Psoas muscle (tissue), 8 donors: Measurements from ENCODE around the gene AOAH. TPM values are rescaled to one million over a fixed set of nuclear protein-coding genes. Genes with fewer than 3 reads are reported as not detected.

Experiments used
- ATAC-seq, 4 donors: fragments of 200-7000 bp; cut with Tn5 transposase; one replicate each; pipeline ENCODE4 v1.9.1; 2020; ENCODE audit warnings: moderate library complexity in 3 of 4, mild to moderate bottlenecking in 2 of 4
- DNase-seq, 2 donors: peaks; one replicate each; pipeline ENCODE4 v3.0.0-alpha.2; 2020
- H3K27ac ChIP-seq: fragments of 200-600 bp; one replicate; pipeline ENCODE4 v1.8.0; 2022
- H3K27me3 ChIP-seq, 3 donors: fragments of 200-600 bp in 1 of 3; one replicate each; pipeline versions ENCODE4 v1.6.1 to v1.8.0; 2013 to 2022; ENCODE audit warnings: low read length in 2 of 3, mild to moderate bottlenecking in 2 of 3, moderate library complexity in 1 of 3; ENCODE audit not compliant: insufficient read depth in 3 of 3
- H3K36me3 ChIP-seq, 2 donors: fragments of 200-600 bp in 1 of 2; one replicate each; pipeline versions ENCODE4 v1.6.1 to v1.8.0; 2013 to 2022; ENCODE audit warnings: low read depth in 1 of 2, mild to moderate bottlenecking in 1 of 2, moderate library complexity in 1 of 2; ENCODE audit not compliant: insufficient read depth in 1 of 2
- H3K4me1 ChIP-seq: fragments of 200-600 bp; one replicate; pipeline ENCODE4 v1.8.0; 2022
- H3K4me3 ChIP-seq: fragments of 200-600 bp; one replicate; pipeline ENCODE4 v1.8.0; 2022; ENCODE audit warnings: mild to moderate bottlenecking
- H3K9me3 ChIP-seq: fragments of 200-600 bp; one replicate; pipeline ENCODE4 v1.8.0; 2022
- CTCF ChIP-seq: fragments of 200-600 bp; IDR thresholded peaks from one replicate; pipeline ENCODE4 v1.8.0; 2022; ENCODE audit warnings: antibody characterized with exemption
- WGBS, 3 donors: extraction: QIAGEN DNeasy Blood & Tissue Kit; methylation state at CpG; one replicate each; pipeline versions ENCODE4 v1.1.6 to v1.1.7; 2013; 5-methylcytosine and 5-hydroxymethylcytosine counted together
- intact Hi-C, 2 donors: fragments of 100-400 bp; cut with DNase I; formaldehyde crosslinking; loops; one replicate each; pipeline versions ENCODE4 v1.11.0 to v1.14.2; 2022
- polyA plus RNA-seq, 3 donors: library from polyadenylated mRNA; stranded (reverse); fragments of 200-250 nt; gene quantifications; one replicate each; pipeline ENCODE4 v1.2.3, GENCODE V29; 2013
- total RNA-seq, 4 donors: library from RNA; stranded (reverse); fragmentation: NEBNext Ultra II Directional in 2 of 4; extraction: Animal tissue kit (Norgen Biotek cat#: 25700) in 2 of 4; gene quantifications; one replicate each; pipeline versions ENCODE4 v1.2.1 to v1.2.4, GENCODE V29; 2021 to 2023
- donor health status: healthy with polysubstance abuse.
- donor health status: DM: no; HTN: no; CAD: no; lungs with moderate emphysema.
- donor health status: Bipolar disorder and iron deficiency.
- donor health status: healthy.
- donor health status: DM: yes; HTN: yes; CAD: no.
- donor health status: DM: no; HTN: no; CAD: no.
- donor health status: DM: no; HTN: no; CAD: no.
- donor health status: DM: yes; HTN: yes; CAD: no.

Gene AOAH
- total and polyA plus RNA-seq, 7 donors, result 0.04 to 2.1 (median 0.83) TPM

- WGBS, 3 donors, result 78 to 86% (median 81%) methylated on average over 1 of the region's 1 CpG
- H3K9me3 ChIP-seq, result no peaks in the 10 kb centered on the region
- no peak for DNase-seq
- ATAC-seq, result no peak
- no peak overlapping the region for H3K27ac ChIP-seq
- no peaks in the 10 kb centered on the region for H3K36me3 ChIP-seq
- intact Hi-C loops, result no loop called here
- peaks cover 0 to 3% (median 0%) of the 10 kb centered on the region in 3 donors for H3K27me3 ChIP-seq
- no peaks in the 10 kb centered on the region for H3K4me1 ChIP-seq
- H3K4me3 ChIP-seq, result no peak overlapping the region
- TF ChIP-seq CTCF, result no peak
These were observed 106.9 kb downstream of the AOAH start for GRCh38 chr7:36617408-36617807.

GRCh38 chr7:36615852-36616540 is 108.3 kb downstream of the AOAH start:
- Histone ChIP-seq H3K4me1 (no peaks in the 10 kb centered on the region), H3K4me3 (no peak overlapping the region), H3K27ac (no peak overlapping the region), H3K9me3 (no peaks in the 10 kb centered on the region), H3K27me3 (peaks cover 0 to 3% (median 0%) of the 10 kb centered on the region in 3 donors), H3K36me3 (no peaks in the 10 kb centered on the region)
- ATAC-seq, result no peak
- no peak for TF ChIP-seq CTCF
- intact Hi-C loops, result no loop called here
- WGBS, 3 donors, result 47 to 58% (median 48%) methylated on average over 10 of the region's 10 CpGs
- DNase-seq, result no peak

- intact Hi-C loops, result no loop called here
- H3K4me1 ChIP-seq, result no peaks in the 10 kb centered on the region
- ATAC-seq (no peak), DNase-seq (no peak)
- H3K4me3 ChIP-seq, result no peak overlapping the region
- TF ChIP-seq CTCF, result no peak
- H3K9me3 ChIP-seq, result no peaks in the 10 kb centered on the region
- peaks cover 0 to 3% (median 0%) of the 10 kb centered on the region in 3 donors for H3K27me3 ChIP-seq
- no peak overlapping the region for H3K27ac ChIP-seq
- WGBS, 3 donors, result 27 to 44% (median 34%) methylated on average over 2 of the region's 2 CpGs
- no peaks in the 10 kb centered on the region for H3K36me3 ChIP-seq
These were observed 109.3 kb downstream of the AOAH start for GRCh38 chr7:36614959-36615358.

- intact Hi-C loops, result no loop called here
- no peaks in the 10 kb centered on the region for H3K4me1 ChIP-seq
- WGBS, 3 donors, result 57 to 61% (median 57%) methylated on average over 4 of the region's 4 CpGs
- no peak overlapping the region for H3K4me3 ChIP-seq
- no peaks in the 10 kb centered on the region for H3K36me3 ChIP-seq
- no peaks in the 10 kb centered on the region for H3K9me3 ChIP-seq
- ATAC-seq (no peak), DNase-seq (no peak)
- no peak for TF ChIP-seq CTCF
- peaks cover 0 to 3% (median 0%) of the 10 kb centered on the region in 3 donors for H3K27me3 ChIP-seq
- no peak overlapping the region for H3K27ac ChIP-seq
These were observed 111.2 kb downstream of the AOAH start for GRCh38 chr7:36613031-36613614.
